A673 (cell line): ENCODE results near the gene NOC3L. TPM values are rescaled to one million over a fixed set of nuclear protein-coding genes. Genes with fewer than 3 reads are reported as not detected.

Experiments used
- BruUV-seq: library from RNA; stranded (reverse); fragments of 400-500 nt; replicated peaks from 2 replicates; lab custom pipeline; 2021; lab: Mats Ljungman, UMichigan
- CTCF ChIA-PET: fragments of 300-600 bp; sonication (Branson Sonifier 250); formaldehyde crosslinking; loops from one replicate; lab custom pipeline; 2022; ENCODE audit warnings: antibody characterized with exemption; lab: Charles Lee
- POLR2A ChIA-PET: fragments of 300-600 bp; sonication (Branson Sonifier 250); formaldehyde crosslinking; loops from one replicate; lab custom pipeline; 2022; ENCODE audit warnings: antibody characterized with exemption; ENCODE audit not compliant: low non-redundant PET; lab: Charles Lee
- DNase-seq: peaks from one replicate; pipeline ENCODE4 v3.0.0-alpha.2; 2015; ENCODE audit warnings: low spot score
- H3K27ac ChIP-seq: fragments of 200-600 bp; sonication (generic); 2 replicates; pipeline ENCODE4 v1.5.1; 2016; ENCODE audit warnings: mixed run types, low read depth, mild to moderate bottlenecking, mixed read lengths, antibody characterized with exemption, low read length; ENCODE audit not compliant: poor library complexity, severe bottlenecking
- H3K27me3 ChIP-seq: fragments of 200-600 bp; sonication (generic); replicated peaks from 2 replicates; pipeline ENCODE4 v1.6.1; 2017; ENCODE audit warnings: mixed run types, low read depth, mild to moderate bottlenecking, mixed read lengths, antibody characterized with exemption, low read length; ENCODE audit not compliant: insufficient read depth, poor library complexity
- H3K36me3 ChIP-seq: fragments of 200-600 bp; sonication (generic); 2 replicates; pipeline ENCODE4 v1.6.1; 2016; ENCODE audit warnings: mixed run types, mild to moderate bottlenecking, mixed read lengths, antibody characterized with exemption, low read length; ENCODE audit not compliant: insufficient read depth, poor library complexity, severe bottlenecking
- H3K4me1 ChIP-seq: fragments of 200-600 bp; sonication (generic); 2 replicates; pipeline ENCODE4 v1.6.1; 2017; ENCODE audit warnings: mixed run types, mild to moderate bottlenecking, mixed read lengths, antibody characterized with exemption, low read length; ENCODE audit not compliant: insufficient read depth, poor library complexity, severe bottlenecking
- H3K4me3 ChIP-seq: fragments of 200-600 bp; sonication (generic); 2 replicates; pipeline ENCODE4 v1.5.1; 2016; ENCODE audit warnings: low read depth, mixed run types, mild to moderate bottlenecking, mixed read lengths, low read length; ENCODE audit not compliant: poor library complexity, severe bottlenecking
- H3K9me3 ChIP-seq: fragments of 200-600 bp; sonication (generic); 2 replicates; pipeline ENCODE4 v1.6.1; 2016; ENCODE audit warnings: mixed run types, low read depth, mild to moderate bottlenecking, mixed read lengths, antibody characterized with exemption, low read length; ENCODE audit not compliant: poor library complexity, severe bottlenecking
- EZH2 ChIP-seq: fragments of 200-600 bp; sonication (generic); IDR thresholded peaks from 2 replicates; pipeline ENCODE4 v1.6.1; 2017; ENCODE audit warnings: borderline replicate concordance, low read depth, mild to moderate bottlenecking, mixed read lengths, antibody characterized with exemption, low read length; ENCODE audit not compliant: poor library complexity, severe bottlenecking
- intact Hi-C: fragments of 100-400 bp; cut with micrococcal nuclease; formaldehyde crosslinking; loops from one replicate; pipeline ENCODE4 v1.10.0; 2022; ENCODE audit not compliant: unreplicated experiment
- total RNA-seq: library from RNA; stranded (reverse); gene quantifications from 2 replicates; pipeline ENCODE4 v1.2.3, GENCODE V29; 2021
- TF ChIP-seq, protein P1 (sequence below): fragments of 300-800, 200-600 bp; sonication (generic); conservative IDR thresholded peaks from 2 replicates; pipeline ENCODE4 v1.5.1; 2017; ENCODE audit warnings: low read depth, mild to moderate bottlenecking, antibody characterized with exemption, low read length, moderate library complexity, mixed read lengths

NOC3L gene
- total RNA-seq, 1 experiment from 2014 or later, result 48.6 TPM

- H3K4me1 ChIP-seq, result peaks cover 11% of the 10 kb centered on the region
- H3K4me3 ChIP-seq, result peak overlapping the region; percentile 74
- intact Hi-C loops, result loop anchor here (5.0 kb wide), 1 partner anchor 79 kb away; no protein-coding TSS in a partner anchor
- POLR2A ChIA-PET, result no interaction called here
- H3K9me3 ChIP-seq, result no peaks in the 10 kb centered on the region
- no peaks in the 10 kb centered on the region for H3K27me3 ChIP-seq
- no peak overlapping the region for H3K27ac ChIP-seq
- no peak for TF ChIP-seq EZH2
- TF ChIP-seq, protein P1, sequence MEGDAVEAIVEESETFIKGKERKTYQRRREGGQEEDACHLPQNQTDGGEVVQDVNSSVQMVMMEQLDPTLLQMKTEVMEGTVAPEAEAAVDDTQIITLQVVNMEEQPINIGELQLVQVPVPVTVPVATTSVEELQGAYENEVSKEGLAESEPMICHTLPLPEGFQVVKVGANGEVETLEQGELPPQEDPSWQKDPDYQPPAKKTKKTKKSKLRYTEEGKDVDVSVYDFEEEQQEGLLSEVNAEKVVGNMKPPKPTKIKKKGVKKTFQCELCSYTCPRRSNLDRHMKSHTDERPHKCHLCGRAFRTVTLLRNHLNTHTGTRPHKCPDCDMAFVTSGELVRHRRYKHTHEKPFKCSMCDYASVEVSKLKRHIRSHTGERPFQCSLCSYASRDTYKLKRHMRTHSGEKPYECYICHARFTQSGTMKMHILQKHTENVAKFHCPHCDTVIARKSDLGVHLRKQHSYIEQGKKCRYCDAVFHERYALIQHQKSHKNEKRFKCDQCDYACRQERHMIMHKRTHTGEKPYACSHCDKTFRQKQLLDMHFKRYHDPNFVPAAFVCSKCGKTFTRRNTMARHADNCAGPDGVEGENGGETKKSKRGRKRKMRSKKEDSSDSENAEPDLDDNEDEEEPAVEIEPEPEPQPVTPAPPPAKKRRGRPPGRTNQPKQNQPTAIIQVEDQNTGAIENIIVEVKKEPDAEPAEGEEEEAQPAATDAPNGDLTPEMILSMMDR, result no peak
- CTCF ChIA-PET, result no interaction called here
- peaks cover 10% of the 10 kb centered on the region for H3K36me3 ChIP-seq
- DNase-seq, result no peak
- BruUV-seq, result no TSS peak
These were observed 469 bp upstream of the NOC3L start for GRCh38 chr10:94363251-94363565.

DNA sequence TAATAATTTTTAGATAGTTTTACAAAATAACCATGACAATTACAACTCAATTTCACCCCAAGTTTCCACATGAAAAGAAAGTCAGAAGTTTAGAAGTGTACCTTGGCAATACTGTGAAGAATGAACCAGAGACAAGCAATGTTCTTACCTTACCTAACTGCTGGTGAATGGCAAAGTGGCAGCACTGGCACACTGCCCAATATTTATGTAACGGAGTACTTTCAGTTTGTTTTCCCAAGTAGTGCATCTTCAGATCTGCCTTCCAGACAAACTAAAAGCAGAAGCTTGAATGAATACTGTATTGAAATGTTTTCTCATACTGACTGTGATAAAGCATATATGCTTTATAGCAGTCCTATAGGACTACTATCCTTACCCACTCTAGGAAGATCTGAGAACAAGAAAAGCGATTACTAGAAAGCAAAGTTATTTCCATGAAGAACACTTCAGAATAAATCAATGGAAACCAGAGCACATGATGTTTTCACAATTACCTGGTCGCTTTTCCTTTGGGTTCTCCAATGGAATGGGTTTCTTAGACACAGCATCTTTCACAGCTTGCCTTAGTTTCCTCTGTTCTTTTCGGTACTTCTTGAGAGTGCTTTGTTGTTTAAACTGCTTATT lies 1.5 kb downstream of the NOC3L start:
- H3K4me3 ChIP-seq, result peak overlapping the region; percentile 74
- peaks cover 29% of the 10 kb centered on the region for H3K36me3 ChIP-seq
- H3K27ac ChIP-seq, result no peak overlapping the region
- POLR2A ChIA-PET, result no interaction called here
- H3K9me3 ChIP-seq, result no peaks in the 10 kb centered on the region
- peak; percentile 27 for DNase-seq
- TF ChIP-seq EZH2, result no peak
- TF ChIP-seq, protein P1, result no peak
- BruUV-seq, result no TSS peak
- intact Hi-C loops, result loop anchor here (5.0 kb wide), 1 partner anchor 81 kb away; no protein-coding TSS in a partner anchor
- H3K27me3 ChIP-seq, result no peaks in the 10 kb centered on the region
- CTCF ChIA-PET, result no interaction called here
- H3K4me1 ChIP-seq, result peaks cover 11% of the 10 kb centered on the region

DNA sequence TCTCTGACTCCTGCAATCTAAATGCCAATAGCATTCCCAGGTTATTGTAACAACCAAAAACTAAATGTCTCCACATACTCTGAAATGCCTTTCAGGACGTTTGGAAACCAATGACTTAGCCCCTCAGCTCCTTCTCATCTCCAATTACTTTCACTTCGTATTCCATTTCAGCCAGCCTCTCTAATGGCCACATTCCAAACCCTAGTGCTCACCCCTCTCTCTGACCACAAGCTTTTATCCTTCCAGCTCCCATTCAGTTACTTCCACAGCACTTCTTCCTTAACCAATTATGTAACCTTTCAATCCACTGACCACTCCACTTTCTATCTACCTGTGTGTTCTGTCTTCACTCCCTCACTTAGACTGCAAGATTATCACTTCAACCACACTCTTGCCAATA lies 4.3 kb downstream of the NOC3L start:
- DNase-seq, result no peak
- peaks cover 11% of the 10 kb centered on the region for H3K4me1 ChIP-seq
- ChIA-PET CTCF (no interaction called here), POLR2A (interaction anchor here (0.7 kb wide), 1 partner anchor 26 kb away, joined by 5 read pairs; no protein-coding TSS in a partner anchor)
- no TSS peak for BruUV-seq
- H3K4me3 ChIP-seq, result no peak overlapping the region
- no peaks in the 10 kb centered on the region for H3K27me3 ChIP-seq
- TF ChIP-seq, protein P1, result no peak
- no peak for TF ChIP-seq EZH2
- no peaks in the 10 kb centered on the region for H3K9me3 ChIP-seq
- intact Hi-C loops, result loop anchor here (10.0 kb wide), 1 partner anchor 226 kb away; no protein-coding TSS in a partner anchor
- no peak overlapping the region for H3K27ac ChIP-seq
- peaks cover 44% of the 10 kb centered on the region for H3K36me3 ChIP-seq
